ENCODE results near the gene MAT2A.
A peak's percentile ranks its signal among the peaks of the same experiment; 100 is the strongest.

Gene MAT2A

GRCh38 chr2:85536479-85536878, 2.5 kb upstream of the MAT2A start:
- H3K27ac ChIP-seq: no peak overlapping the region
- in situ Hi-C loops (cut with HindIII; ENCODE audit: low pct_ligation_motif_present, low sequenced_read_pairs): no loop called here
- peaks cover 9% of the 10 kb centered on the region for H3K36me3 ChIP-seq (replicated peaks)
- DNase-seq: peak; percentile 73
- TF ChIP-seq CTCF (IDR thresholded peaks at IDR 0.05; ENCODE audit: low read depth, low read length, missing control alignments): no peak
- no peak overlapping the region for H3K4me3 ChIP-seq (ENCODE audit: low read depth, low read length)
- no peaks in the 10 kb centered on the region for H3K27me3 ChIP-seq (replicated peaks)

GRCh38 chr2:85537600-85538506, 1.1 kb upstream of the MAT2A start:
- peak; percentile 12 for DNase-seq

GRCh38 chr2:85539361-85540132, 579 bp downstream of the MAT2A start:
- no peak for TF ChIP-seq CTCF (IDR thresholded peaks at IDR 0.05; ENCODE audit: low read depth, low read length, missing control alignments)
- Histone ChIP-seq H3K36me3 (replicated peaks) (peaks cover 39% of the 10 kb centered on the region), H3K27ac (peak overlapping the region; percentile 98), H3K27me3 (replicated peaks) (no peaks in the 10 kb centered on the region), H3K4me3 (ENCODE audit: low read depth, low read length) (peak overlapping the region; percentile 100)
- in situ Hi-C loops (cut with HindIII; ENCODE audit: low pct_ligation_motif_present, low sequenced_read_pairs): no loop called here
- DNase-seq: peak; percentile 37

More at GRCh38 chr2:85537600-85538506, 1.1 kb upstream of the MAT2A start:
- TF ChIP-seq CTCF (IDR thresholded peaks at IDR 0.05; ENCODE audit: low read depth, low read length, missing control alignments): peak; percentile 49
- Histone ChIP-seq H3K4me3 (ENCODE audit: low read depth, low read length) (peak overlapping the region; percentile 100), H3K36me3 (replicated peaks) (peaks cover 23% of the 10 kb centered on the region), H3K27me3 (replicated peaks) (no peaks in the 10 kb centered on the region), H3K27ac (peak overlapping the region; percentile 98)
- in situ Hi-C loops (cut with HindIII; ENCODE audit: low pct_ligation_motif_present, low sequenced_read_pairs): no loop called here

GRCh38 chr2:85540133-85540648, 1.2 kb downstream of the MAT2A start:
- DNase-seq: no peak
- no peaks in the 10 kb centered on the region for H3K27me3 ChIP-seq (replicated peaks)
- peak overlapping the region; percentile 100 for H3K4me3 ChIP-seq (ENCODE audit: low read depth, low read length)
- peak overlapping the region; percentile 98 for H3K27ac ChIP-seq
- peaks cover 42% of the 10 kb centered on the region for H3K36me3 ChIP-seq (replicated peaks)
- in situ Hi-C loops (cut with HindIII; ENCODE audit: low pct_ligation_motif_present, low sequenced_read_pairs): no loop called here
- no peak for TF ChIP-seq CTCF (IDR thresholded peaks at IDR 0.05; ENCODE audit: low read depth, low read length, missing control alignments)

- in situ Hi-C loops (cut with HindIII; ENCODE audit: low pct_ligation_motif_present, low sequenced_read_pairs): no loop called here
- no peak for DNase-seq
- Histone ChIP-seq H3K27ac (no peak overlapping the region), H3K4me3 (ENCODE audit: low read depth, low read length) (peak overlapping the region; percentile 100), H3K36me3 (replicated peaks) (peaks cover 52% of the 10 kb centered on the region), H3K27me3 (replicated peaks) (no peaks in the 10 kb centered on the region)
- no peak for TF ChIP-seq CTCF (IDR thresholded peaks at IDR 0.05; ENCODE audit: low read depth, low read length, missing control alignments)
These were observed 2.3 kb downstream of the MAT2A start for GRCh38 chr2:85541262-85541661.

Data from brain microvascular endothelial cell (primary cell).